ENCODE measurements around the gene ABL1. TPM values are rescaled to one million over a fixed set of nuclear protein-coding genes. Genes with fewer than 3 reads are reported as not detected.
A peak's percentile ranks its signal among the peaks of the same experiment; 100 is the strongest.

ABL1 gene
- total RNA-seq, 1 donor from 2014 or later, result 91.0 TPM

DNA sequence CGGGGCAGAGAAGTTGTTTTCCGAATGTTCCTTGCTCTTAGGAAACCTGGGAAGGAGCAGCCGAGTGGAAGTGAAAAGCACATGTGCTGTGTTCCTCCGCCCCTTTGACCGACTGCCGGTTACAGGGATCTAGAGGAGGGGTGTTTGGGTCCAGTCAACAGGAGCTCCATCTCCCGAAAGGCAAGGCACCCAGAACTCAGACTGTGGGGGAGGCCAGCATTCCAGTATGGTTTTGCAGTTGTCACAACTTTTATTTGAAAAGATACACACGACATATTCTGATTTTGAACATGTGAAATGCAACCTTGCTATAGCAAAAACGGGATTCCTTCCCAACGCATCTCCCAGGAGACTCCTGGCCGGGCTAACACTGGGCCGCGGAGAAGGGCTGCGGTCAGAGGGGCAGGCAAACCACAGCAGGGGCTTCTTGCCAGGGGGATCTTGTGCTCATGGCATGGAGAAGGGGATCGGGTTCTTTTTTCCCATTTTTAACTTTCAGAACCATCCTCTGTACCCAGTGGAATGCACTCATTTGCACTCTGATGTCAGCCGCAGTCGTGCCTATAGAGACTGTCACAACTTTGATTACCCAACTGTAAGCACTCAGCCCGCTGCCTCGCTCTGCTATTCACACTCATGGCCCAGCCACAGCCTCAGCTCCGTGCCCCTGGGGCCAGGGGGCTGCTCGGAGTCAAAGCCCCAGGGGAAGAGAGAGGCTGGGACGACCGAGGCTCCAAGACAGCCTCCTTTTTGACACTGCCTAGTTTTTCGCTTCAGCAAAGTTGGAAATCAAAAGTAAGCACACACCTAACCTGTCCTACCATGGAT, 57.6 kb downstream of the ABL1 start:
- Mint-ChIP-seq H3K4me1 (peaks cover 32% of the 10 kb centered on the region), H3K9me3 (no peaks in the 10 kb centered on the region), H3K4me3 (peak overlapping the region; percentile 61), H3K27ac (ENCODE audit: unreplicated experiment) (no peak overlapping the region), H3K27me3 (ENCODE audit: low read depth) (no peaks in the 10 kb centered on the region), H3K36me3 (ENCODE audit: low read depth) (no peaks in the 10 kb centered on the region)
- DNase-seq (ENCODE audit: low read depth, low spot score), result no peak
- TF ChIP-seq, protein P1, sequence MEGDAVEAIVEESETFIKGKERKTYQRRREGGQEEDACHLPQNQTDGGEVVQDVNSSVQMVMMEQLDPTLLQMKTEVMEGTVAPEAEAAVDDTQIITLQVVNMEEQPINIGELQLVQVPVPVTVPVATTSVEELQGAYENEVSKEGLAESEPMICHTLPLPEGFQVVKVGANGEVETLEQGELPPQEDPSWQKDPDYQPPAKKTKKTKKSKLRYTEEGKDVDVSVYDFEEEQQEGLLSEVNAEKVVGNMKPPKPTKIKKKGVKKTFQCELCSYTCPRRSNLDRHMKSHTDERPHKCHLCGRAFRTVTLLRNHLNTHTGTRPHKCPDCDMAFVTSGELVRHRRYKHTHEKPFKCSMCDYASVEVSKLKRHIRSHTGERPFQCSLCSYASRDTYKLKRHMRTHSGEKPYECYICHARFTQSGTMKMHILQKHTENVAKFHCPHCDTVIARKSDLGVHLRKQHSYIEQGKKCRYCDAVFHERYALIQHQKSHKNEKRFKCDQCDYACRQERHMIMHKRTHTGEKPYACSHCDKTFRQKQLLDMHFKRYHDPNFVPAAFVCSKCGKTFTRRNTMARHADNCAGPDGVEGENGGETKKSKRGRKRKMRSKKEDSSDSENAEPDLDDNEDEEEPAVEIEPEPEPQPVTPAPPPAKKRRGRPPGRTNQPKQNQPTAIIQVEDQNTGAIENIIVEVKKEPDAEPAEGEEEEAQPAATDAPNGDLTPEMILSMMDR (conservative IDR thresholded peaks at IDR 0.05), result no peak

DNA sequence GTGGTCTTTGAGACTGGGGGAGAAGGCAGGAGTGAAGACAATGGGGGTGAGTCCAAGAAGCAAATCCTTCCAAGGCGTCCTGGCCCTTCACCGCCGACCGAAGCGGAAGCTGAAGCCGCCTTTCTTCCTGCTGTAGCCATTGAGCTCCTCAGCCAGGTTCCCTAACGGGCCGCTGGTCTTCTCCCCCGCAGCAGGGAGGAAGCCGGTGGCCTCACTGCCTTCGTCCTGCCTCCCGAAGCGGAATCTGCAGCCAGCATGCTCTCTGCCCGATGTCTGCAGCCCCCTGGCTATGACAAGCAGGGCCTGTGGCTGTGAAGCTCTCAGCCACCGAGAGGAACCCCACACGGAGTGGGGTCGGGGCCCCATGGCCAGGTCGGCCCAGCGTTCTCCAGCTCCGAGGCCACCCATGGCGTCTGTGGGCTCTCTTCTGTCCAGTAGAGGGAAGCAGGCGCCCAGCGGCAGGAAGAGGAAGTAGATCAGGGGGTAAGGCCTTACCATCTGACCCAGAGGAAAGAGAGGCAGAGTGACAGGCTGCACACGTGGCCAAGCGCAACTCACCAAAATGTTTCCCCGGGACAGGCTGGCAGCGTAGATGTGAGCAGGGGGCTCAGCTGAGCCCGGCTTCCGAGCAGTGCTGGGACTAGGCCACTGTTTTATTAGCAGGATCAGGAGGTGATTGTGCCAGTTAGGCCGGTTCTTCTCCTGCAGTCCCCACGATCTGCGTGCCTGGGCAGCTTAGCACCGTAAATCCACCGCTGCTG, 58.5 kb downstream of the ABL1 start:
- no peak for DNase-seq (ENCODE audit: low read depth, low spot score)
- Mint-ChIP-seq H3K4me3 (peak overlapping the region; percentile 65), H3K9me3 (no peaks in the 10 kb centered on the region), H3K27me3 (ENCODE audit: low read depth) (no peaks in the 10 kb centered on the region), H3K27ac (ENCODE audit: unreplicated experiment) (no peak overlapping the region), H3K4me1 (peaks cover 32% of the 10 kb centered on the region), H3K36me3 (ENCODE audit: low read depth) (no peaks in the 10 kb centered on the region)
- TF ChIP-seq, protein P1 (conservative IDR thresholded peaks at IDR 0.05), result no peak

DNA sequence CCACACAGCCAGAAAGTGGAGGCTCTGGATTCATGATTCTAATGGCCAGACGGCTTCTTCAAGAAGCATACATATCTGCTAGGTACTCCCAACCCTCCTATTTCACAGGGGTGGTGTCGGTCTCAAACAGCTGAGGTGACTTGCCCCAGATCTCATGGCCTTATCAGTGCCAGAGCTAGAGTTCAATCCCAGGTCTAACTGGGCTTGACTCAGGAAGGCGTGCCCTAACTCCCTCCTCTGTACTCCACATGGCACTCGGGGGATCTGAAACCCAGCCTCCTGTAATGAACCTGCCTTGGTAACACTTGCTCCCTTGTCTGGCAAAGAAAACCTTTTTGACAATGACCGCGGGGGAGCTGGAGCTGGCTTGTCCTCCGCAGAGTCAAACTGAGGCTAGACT, 59.5 kb downstream of the ABL1 start:
- DNase-seq (ENCODE audit: low read depth, low spot score), result no peak
- H3K9me3 Mint-ChIP-seq, result no peaks in the 10 kb centered on the region
- no peaks in the 10 kb centered on the region for H3K27me3 Mint-ChIP-seq (ENCODE audit: low read depth)
- no peak overlapping the region for H3K27ac Mint-ChIP-seq (ENCODE audit: unreplicated experiment)
- peaks cover 32% of the 10 kb centered on the region for H3K4me1 Mint-ChIP-seq
- peak overlapping the region; percentile 31 for H3K4me3 Mint-ChIP-seq
- TF ChIP-seq, protein P1 (conservative IDR thresholded peaks at IDR 0.05), result no peak
- H3K36me3 Mint-ChIP-seq (ENCODE audit: low read depth), result no peaks in the 10 kb centered on the region

DNA sequence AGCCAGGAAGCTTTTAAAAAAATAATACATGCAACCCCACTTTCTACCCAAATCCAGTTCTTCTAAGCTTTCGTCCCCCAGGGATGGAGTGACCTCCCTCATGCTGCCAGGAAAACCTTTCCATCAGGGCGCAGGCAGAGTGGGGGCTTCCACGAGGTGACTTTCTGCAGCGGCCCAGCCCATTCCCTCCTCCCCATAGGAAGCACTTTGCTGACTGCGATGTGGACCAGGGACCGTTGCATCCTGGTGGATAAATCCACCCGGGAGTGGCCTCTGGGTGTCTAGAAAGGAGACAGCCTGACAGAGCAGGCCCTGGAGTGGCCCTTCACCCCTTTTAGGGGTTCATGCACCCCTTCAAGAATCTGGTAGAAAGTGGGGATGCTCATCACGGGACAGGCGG, 60.0 kb downstream of the ABL1 start:
- TF ChIP-seq, protein P1 (conservative IDR thresholded peaks at IDR 0.05), result no peak
- Mint-ChIP-seq H3K36me3 (ENCODE audit: low read depth) (no peaks in the 10 kb centered on the region), H3K4me1 (peaks cover 32% of the 10 kb centered on the region), H3K27me3 (ENCODE audit: low read depth) (peaks cover 4% of the 10 kb centered on the region), H3K9me3 (no peaks in the 10 kb centered on the region), H3K27ac (ENCODE audit: unreplicated experiment) (no peak overlapping the region), H3K4me3 (peak overlapping the region; percentile 31)
- no peak for DNase-seq (ENCODE audit: low read depth, low spot score)

DNA sequence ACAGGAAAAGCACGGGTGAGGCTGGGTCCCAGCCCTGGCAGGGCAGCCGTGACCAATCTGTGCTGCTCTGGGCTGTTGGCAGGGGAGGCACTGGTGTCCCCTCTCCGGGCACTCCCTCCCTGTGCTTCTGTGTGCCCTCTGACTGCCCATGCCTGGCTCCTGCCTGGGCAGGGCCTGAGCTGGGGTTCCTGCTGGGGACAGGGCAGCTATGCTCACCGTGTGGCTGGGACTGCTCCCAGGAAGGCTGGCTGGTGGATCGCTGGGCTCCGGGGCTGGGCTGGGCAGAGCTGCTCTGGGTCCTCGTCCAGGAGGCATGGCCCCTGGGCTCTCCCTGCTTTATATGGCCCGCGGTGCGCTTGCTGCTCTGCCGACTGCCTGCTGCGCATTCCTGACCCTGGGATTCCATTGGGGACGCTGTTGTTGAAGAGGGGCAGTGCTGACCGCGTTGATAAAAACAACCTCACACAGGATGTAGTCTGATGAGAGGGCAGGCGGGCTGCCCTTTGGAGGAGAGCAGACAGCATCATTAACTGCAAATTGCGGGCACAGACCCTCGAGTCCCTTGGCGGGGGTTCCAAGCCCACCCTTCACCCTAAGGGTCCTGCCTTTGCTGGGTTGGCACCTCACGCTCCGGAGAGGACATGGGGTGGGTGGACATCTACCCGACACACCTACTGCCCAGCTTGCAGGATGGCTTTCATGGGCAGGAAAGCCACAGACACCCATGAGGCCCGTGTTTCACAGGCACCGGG, 60.6 kb downstream of the ABL1 start:
- peaks cover 4% of the 10 kb centered on the region for H3K27me3 Mint-ChIP-seq (ENCODE audit: low read depth)
- TF ChIP-seq, protein P1 (conservative IDR thresholded peaks at IDR 0.05), result no peak
- H3K4me3 Mint-ChIP-seq, result peak overlapping the region; percentile 62
- no peak for DNase-seq (ENCODE audit: low read depth, low spot score)
- no peaks in the 10 kb centered on the region for H3K9me3 Mint-ChIP-seq
- peak overlapping the region; percentile 16 for H3K27ac Mint-ChIP-seq (ENCODE audit: unreplicated experiment)
- H3K36me3 Mint-ChIP-seq (ENCODE audit: low read depth), result no peaks in the 10 kb centered on the region
- H3K4me1 Mint-ChIP-seq, result peaks cover 31% of the 10 kb centered on the region
